GM19463 (cell line): ENCODE data around the gene LRRC4B.

Experiments
- ATAC-seq: cut with Tn5 transposase; IDR thresholded peaks from one replicate; pipeline ENCODE4 v1.9.1; 2021; ENCODE audit warnings: mild to moderate bottlenecking, moderate library complexity; ENCODE audit not compliant: unreplicated experiment

LRRC4B gene

GRCh38 chr19:50573741-50574461 lies 5.7 kb upstream of the LRRC4B start:
- ATAC-seq = no peak

- ATAC-seq = no peak
Measured at GRCh38 chr19:50570997-50571396, 2.8 kb upstream of the LRRC4B start.

GRCh38 chr19:50569938-50570540 lies 1.8 kb upstream of the LRRC4B start:
- ATAC-seq = no peak

- no peak for ATAC-seq
Measured at GRCh38 chr19:50568728-50569698, 778 bp upstream of the LRRC4B start.

- no peak for ATAC-seq
Measured at GRCh38 chr19:50567052-50567841, 988 bp downstream of the LRRC4B start.

- no peak for ATAC-seq
Measured at GRCh38 chr19:50565984-50566903, 2.0 kb downstream of the LRRC4B start.

GRCh38 chr19:50564229-50565105 lies 3.8 kb downstream of the LRRC4B start:
- ATAC-seq = no peak

GRCh38 chr19:50563597-50563996 lies 4.6 kb downstream of the LRRC4B start:
- ATAC-seq = no peak

- no peak for ATAC-seq
Measured at GRCh38 chr19:50562996-50563395, 5.2 kb downstream of the LRRC4B start.

GRCh38 chr19:50562329-50562728 lies 5.9 kb downstream of the LRRC4B start:
- ATAC-seq = no peak

GRCh38 chr19:50559636-50560035 lies 8.6 kb downstream of the LRRC4B start:
- no peak for ATAC-seq

GRCh38 chr19:50558449-50558848 lies 9.8 kb downstream of the LRRC4B start:
- ATAC-seq = no peak

GRCh38 chr19:50558039-50558438 lies 10.2 kb downstream of the LRRC4B start:
- ATAC-seq = no peak

GRCh38 chr19:50557009-50557613 lies 11.1 kb downstream of the LRRC4B start:
- ATAC-seq = no peak

- ATAC-seq = no peak
Measured at GRCh38 chr19:50556282-50557008, 11.8 kb downstream of the LRRC4B start.

GRCh38 chr19:50555450-50556281 lies 12.6 kb downstream of the LRRC4B start:
- no peak for ATAC-seq

- no peak for ATAC-seq
Measured at GRCh38 chr19:50555033-50555432, 13.2 kb downstream of the LRRC4B start.
